ENCODE measurements around the gene FBXW8.

Gene FBXW8

GRCh38 chr12:116926283-116927243 is 15.8 kb downstream of the FBXW8 start:
- no peak for DNase-seq

GRCh38 chr12:116927244-116927940 is 16.6 kb downstream of the FBXW8 start:
- no peak for DNase-seq

DNA sequence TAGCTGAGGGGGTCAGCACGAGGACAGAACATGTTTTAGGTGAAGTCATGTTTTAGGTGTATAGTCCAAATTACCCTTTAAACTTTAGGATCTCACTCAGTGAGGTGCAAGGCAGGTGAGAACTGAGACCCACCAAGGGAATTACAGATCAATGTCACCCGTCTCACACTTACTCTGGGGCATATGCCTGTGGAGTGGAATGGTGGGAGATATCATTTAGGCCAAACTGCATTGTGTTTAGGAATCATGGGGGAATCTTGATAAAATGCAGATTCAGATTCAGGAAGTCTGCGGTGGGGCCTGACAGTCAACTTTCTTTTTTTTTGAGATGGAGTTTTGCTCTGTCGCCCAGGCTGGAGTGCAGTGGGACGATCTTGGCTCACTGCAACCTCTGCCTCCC is 17.8 kb downstream of the FBXW8 start:
- DNase-seq = no peak

DNA sequence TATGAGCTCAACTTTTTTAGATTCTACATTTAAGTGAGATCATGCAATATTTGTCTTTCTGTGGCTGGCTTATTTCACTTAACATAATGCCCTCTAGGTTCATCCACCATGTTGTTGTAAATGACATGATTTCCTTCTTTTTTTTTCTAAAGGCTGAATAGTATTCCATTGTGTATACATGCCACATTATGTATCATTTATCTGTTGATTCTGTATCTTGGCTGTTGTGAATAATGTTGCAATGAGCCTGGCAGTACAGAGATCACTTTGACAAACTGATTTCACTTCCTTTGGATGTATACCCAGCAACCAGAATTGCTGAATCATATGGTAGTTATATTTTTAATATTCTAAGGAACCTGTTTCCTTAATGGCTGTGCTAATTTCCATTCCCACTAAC is 19.1 kb downstream of the FBXW8 start:
- DNase-seq = no peak

GRCh38 chr12:116931665-116932064 is 20.9 kb downstream of the FBXW8 start:
- DNase-seq = no peak

DNA sequence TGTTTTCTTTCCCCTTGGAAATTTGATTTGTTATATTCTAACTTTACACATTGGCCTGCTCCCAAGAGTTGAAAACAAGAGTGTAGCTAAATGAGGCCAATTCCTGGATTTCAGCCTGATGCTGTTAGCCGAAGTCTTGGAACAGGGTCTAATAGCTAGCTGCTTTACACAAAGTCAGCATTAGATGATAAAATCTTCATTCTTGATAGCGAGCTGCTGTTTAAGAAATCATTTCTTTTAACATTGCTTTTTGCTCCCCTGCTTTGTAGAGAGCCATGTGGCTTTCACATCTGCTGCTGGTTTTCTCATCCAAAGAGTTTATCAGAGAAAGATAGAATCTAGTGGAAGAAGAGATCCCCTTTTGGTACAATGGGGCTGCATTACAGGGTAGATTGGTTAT is 22.3 kb downstream of the FBXW8 start:
- DNase-seq = no peak

DNA sequence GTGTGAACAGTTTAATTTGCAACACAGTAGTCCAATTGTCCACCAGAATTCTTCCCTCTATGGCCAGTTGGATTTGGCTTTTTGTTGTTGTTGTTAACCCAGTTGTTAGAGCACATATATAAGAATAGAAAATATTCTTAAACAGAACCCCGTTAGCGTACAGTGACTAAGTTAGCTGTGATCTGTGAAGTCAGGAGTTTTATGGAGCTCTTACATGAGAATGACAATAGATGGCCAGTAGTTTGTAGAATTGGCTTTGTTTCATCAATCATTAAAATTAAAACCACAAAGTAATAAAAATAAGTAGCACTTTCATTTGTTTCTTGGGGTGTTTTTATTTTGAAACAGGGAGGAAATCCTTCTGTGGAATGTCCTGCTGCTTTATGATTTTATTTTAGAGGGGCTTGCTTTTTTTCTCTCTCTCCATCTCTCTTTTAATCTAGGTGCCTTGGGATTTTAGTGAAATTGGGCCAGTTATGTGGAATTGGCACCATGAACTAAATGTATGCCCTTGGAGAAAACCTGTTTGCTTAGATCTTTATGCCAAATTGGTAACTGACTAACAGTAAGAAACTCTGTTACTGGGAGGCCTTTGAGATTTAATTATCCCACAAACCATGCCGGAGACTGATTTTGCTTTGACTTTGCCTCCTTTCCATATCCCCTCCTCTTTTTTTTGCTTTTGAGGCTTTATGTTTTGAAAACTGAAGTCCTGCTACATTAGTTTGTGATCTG is 22.9 kb downstream of the FBXW8 start:
- DNase-seq = no peak

GRCh38 chr12:116934908-116935705 is 24.4 kb downstream of the FBXW8 start:
- DNase-seq = no peak

- no peak for DNase-seq
Measured at GRCh38 chr12:116937640-116938039, 26.9 kb downstream of the FBXW8 start.

DNA sequence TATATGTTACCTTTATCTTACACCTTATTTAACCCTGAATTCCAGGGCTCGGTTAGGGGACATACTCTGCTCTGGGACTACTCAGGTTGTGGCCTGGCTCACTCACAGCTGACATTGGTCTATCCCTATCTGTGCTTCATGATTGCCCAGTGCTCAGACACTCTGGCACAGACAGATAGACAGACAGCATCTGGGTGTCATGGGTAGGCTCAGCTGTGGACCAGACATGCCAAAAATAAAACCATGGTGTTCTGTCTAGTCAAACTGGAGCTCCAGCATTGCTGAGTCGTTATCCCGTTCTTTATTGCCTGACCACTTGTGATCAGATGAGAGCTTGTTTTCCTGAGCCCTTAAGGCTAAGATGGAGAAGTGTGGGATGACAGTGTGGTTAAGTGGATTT is 29.0 kb downstream of the FBXW8 start:
- no peak for DNase-seq

GRCh38 chr12:116941188-116941587 is 30.4 kb downstream of the FBXW8 start:
- DNase-seq = no peak

DNA sequence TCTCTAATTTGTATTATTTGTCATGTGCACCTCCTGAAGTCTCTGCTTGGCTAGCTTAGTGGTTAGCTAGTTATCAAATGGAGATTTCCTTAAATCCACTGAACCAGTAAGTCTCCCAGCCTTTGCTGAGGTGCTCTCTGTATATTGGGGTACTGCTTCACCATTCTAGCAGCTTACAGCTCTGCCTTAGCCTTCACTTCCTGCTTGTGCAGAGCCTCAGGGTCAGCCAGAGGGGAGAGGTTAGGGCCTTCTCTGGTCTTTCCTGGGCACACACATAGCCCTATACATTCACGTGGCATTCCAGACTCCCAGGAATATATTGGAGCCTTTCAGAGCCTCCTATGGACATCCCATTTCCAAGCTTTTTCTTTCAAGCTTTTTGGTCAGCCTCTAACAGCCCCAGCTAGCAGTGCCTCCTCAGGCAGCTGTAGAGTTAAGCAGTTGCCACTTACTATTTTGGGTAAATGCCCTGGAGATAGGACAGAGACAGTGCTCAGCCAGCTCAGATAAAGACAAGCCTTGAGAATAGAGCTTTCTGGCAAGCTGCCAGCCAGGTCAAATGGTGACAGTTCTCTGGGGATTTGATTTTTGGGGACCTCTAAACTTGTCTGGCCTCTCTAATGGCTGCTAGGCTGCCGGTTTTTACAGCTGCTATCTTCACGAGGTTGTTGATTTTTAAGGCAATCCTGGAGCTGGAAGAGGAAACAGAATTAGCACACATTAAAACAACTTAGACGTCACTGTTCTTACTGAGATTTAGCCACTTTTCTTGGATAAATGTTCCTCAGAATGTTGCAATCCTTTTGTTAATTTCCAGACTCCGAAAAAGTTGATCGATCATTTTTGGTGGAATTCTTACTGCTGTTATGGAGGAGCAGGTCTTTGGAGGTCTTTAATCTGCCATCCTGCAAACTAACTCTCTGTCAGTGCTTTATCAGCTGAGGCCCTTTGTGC is 32.9 kb downstream of the FBXW8 start:
- DNase-seq = no peak

- no peak for DNase-seq
Measured at GRCh38 chr12:116945886-116946550, 35.3 kb downstream of the FBXW8 start.

DNA sequence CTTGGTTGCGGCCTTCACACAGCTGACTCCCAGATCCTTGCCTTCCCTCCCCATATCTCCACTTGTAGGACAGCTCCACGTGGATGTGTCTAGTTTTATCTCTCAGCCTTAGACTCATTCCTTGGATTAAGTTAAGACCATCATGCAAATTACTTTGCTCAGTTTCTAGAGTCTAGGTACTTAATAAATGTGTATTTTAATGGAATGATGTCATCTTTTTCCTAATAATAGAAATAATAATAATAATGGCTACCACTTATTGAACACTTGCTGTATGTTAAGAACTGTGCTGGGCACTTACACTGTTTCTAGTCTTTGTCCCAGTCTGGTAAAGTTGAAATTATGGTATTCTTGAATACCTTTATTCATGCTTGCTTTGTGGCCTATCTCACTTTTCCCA is 37.5 kb downstream of the FBXW8 start:
- DNase-seq = no peak

- DNase-seq = no peak
Measured at GRCh38 chr12:116950628-116951325, 40.0 kb downstream of the FBXW8 start.

GRCh38 chr12:116954710-116955381 is 44.1 kb downstream of the FBXW8 start:
- no peak for DNase-seq

DNA sequence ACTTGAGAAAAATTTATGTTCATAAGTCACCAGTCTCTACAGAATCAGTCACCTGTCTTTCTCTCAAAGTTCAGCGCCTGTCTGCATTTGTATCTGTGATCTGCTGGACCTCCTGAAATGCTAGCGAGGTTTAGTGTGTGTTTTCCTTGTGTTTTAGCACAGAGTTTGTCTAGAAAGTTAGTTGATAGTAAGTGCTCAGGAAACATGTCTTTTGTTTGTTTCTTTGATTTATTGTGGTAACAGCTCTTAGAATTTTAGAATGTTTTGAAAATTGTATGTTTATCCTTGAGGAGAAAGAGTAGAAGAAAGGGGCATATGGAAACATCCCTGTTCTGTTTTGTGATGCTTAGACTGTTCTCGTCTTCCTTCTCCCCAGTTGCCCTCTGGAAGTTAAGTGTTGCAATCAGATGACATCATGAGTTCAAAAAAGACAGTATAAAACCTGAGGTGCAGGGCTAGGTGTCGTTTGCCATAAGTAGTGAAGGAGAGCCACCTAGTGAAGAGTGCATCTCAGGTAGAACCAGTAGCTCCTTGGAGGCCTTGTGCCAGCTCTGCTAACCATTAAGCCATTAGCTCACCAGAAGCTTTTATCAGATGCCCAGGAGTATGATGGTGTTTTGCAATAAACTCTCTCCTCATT is 44.8 kb downstream of the FBXW8 start:
- DNase-seq = no peak

GRCh38 chr12:116958402-116959197 is 47.9 kb downstream of the FBXW8 start:
- DNase-seq = no peak

- DNase-seq = no peak
Measured at GRCh38 chr12:116959198-116959460, 48.4 kb downstream of the FBXW8 start.

Measured in activated T-cell treated with anti-CD3 and anti-CD28 coated beads, Interleukin-2, amount 50 U/mL, for 1 hour (primary cell).